ENCODE measurements around the gene TAOK3.
"Not testable (repeated sequence)": the region's sequence is repeated elsewhere in the genome, so short reads cannot be mapped to it uniquely, and the experiment has no call there.

TAOK3 gene

DNA sequence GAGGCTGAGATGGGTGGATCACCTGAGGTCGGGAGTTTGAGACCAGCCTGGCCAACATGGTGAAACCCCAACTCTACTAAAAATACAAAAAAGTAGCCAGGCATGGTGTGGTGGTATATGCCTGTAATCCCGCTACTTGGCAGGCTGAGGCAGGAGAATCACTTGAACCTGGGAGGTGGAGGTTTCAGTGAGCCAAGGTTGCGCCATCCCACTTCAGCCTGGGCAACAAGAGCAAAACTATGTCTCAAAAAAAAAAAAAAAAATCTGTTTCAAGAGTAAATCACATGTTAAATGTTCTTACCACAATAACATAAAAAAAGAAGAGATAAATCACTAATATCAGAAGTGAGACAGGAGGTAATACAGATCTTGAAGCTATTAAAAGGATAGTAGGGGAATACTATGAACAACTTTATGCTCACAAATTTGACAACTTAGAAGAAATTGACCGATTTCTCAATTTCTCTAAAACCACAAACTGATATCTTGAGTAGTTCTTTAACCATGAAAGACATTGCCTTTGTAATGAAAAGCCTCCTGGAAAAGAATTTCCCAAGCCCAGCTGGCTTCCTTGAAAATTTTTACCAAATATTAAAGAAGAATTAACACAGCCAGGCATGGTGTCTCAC is 37.7 kb downstream of the TAOK3 start:
- DNase-seq = no peak

DNA sequence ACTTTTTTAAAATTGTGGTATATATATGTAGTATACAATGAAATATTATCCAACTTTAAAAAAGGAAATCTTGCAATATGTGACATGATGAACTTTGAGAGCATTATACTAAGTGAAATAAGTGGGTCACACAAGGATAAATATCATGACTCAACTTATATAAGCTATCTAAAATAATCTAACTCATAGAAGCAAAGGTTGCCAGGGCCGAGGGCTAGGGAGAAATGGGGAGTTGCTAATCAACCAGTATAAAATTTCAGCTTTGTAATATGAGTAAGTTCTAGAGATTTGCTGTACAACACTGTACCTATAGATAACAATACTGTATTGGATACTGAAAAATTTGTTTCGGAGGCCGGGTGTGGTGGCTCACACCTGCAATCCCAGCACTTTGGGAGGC is 38.5 kb downstream of the TAOK3 start:
- DNase-seq = no peak

DNA sequence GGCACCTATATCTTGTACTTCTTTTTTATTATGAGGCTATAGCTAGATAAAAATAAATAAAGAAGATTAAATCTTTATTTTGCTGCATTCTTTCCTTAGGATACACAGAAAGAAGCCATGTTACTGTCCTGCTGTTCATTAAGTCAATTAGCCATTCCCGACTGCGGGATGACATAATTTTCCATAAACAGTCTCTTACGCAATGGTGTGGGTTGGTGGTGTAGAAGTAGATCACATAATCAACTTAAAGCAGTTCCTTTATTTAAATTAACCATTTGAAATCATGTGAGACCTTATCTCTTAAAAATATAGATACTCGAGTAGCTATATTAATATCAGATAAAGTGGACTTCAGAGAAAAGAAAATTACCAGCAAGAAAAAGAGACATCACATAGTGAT is 40.2 kb downstream of the TAOK3 start:
- no peak for DNase-seq

DNA sequence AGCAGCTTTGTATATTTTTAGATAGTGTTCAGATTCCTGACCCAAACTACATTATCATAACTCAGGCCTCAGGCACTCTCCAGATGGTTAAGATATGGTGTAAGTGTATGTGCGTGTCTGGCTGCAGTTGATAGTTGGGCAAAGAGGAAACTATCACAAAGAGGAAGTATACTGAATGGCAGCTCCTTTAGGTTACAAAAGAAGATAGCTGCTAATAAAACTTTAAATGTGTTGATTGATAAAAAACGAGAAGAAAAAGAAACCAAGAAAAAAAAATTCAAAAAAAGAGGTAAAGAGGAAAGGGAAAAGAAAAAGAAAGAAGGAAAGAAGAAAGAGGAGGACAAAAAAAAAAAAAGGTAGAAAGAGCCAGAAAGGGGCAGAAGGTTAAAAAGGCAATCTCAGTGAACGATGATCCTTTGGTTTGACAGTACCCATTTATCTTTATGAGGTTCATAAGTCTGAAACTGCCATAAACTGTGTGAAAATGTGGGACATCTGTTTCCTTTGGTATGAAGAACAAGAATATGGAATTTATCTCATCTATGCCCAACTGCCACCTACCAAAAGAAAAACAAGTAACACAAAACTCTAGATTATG is 42.2 kb downstream of the TAOK3 start:
- no peak for DNase-seq

DNA sequence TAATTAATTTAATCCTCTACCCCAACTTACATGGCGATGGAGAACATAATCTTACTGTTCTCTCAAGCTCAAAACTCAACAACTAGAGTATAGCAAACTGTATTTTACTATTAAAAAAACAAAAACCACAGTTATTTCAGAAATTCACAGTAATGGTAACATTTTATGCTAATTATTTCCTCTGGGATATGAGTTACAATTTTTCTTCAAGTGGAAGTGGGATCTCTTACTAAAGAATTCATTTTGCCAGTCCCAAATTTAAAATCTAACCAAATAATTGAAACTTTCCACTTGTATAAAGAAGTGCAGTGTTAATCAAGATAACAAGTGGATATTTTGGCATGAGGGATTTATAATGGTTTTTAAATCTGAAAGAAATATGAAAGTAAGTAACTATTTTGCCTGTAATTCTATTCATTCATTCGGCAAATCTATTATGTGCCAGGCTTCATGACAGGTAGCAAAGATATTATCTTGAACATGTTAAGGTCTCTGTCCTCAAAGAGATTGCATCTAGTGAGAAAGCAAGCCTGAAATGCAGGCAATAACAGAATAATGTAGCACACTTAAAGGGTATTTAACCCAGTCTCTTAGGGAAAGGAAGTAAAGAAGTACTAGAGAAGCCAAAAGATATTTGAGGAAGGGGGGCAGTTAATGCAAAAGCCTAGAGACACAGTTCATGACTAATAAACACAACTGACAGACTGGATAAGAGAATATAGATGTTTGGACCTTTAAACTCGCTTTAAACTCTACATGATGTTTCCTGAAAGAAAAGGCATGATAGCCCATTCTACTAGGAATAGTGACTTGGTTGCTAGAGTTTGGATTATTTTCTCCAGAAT is 44.0 kb downstream of the TAOK3 start:
- no peak for DNase-seq

DNA sequence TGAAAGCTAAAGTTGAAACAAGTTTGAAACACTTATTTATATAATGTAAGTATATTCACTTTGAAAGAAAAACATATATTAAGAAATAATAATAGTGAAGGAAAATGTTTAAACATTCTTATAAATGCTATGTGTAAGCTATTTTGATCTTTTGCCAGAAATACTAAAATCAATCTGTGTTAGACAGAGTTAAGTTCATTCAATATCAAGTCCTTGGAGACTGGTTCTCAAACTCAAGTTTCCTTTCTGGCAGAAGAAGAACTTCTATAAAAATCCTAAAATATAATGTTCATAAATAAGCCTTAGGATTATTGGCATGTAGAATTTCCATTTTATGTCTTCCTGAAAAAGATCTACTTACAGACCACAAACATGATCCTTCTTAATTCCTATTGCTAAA is 45.3 kb downstream of the TAOK3 start:
- DNase-seq = no peak

DNA sequence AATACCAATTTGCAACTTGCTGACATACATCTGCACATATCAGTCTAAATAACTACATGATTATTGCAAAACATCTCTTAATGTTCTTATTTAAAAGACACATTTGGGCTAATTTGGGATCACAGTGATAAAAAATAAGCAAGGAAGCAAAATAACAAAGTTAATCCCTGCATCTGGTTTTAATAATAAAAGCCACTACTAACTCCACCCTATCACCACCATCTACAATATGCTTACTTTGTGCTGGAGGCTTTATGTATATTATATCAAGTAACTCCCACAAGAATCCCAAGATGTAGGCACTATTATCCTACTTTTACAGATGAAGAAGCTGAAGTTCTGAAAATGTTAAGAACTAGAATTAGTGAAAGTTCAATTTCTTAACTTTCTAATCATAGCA is 45.7 kb downstream of the TAOK3 start:
- no peak for DNase-seq

DNA sequence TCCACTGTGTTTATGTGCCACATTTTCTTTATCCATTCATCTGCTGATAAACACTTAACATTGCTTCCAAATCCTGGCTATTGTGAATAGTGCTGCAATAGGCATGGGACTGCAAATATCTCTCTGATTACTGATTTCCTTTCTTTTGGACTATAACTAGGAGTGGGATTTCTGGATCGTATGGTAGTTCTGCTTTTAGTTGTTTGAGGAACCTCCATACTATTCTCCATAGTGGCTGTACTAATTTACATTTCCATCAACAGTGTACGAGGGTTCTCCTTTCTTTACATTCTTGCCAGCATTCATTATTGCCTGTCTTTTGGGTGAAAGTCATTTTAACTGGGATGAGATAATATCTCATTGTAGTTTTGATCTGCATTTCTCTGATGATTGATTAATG is 47.6 kb downstream of the TAOK3 start:
- no peak for DNase-seq

DNA sequence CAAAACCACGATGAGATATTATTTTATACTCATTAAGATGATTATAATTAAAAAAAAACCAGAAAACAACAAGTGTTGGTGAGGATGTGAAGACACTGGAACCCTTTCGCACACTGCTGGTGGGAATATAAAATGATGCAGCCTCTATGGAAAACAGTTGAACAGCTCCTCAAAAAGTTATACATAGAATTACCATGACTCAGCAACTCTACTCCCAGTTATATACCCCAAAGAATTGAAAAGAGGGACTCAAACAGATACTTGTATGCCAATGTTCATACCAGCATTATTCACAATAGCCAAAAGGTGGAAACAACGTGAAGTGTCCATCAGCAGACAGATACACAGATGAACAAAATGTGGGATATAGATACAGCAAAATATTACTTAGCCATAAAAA is 53.1 kb downstream of the TAOK3 start:
- no peak for DNase-seq

DNA sequence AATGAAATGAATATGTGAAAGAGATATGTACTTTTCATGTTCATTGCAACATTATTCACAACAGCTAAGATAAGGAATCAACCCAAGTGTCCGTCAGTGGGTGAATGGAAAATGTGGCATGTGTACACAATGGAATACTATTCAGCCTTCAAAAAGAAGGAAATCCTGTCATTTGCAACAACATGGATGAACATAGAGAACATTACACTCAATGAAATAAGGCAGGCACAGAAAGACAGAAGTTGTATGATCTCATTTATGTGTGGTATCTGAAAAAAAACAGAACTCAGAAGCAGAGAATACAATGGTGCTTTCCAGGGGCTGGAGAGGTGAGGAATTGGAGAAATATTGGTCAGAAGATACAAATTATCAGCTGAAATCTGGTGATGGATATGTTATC is 54.0 kb downstream of the TAOK3 start:
- no peak for DNase-seq

DNA sequence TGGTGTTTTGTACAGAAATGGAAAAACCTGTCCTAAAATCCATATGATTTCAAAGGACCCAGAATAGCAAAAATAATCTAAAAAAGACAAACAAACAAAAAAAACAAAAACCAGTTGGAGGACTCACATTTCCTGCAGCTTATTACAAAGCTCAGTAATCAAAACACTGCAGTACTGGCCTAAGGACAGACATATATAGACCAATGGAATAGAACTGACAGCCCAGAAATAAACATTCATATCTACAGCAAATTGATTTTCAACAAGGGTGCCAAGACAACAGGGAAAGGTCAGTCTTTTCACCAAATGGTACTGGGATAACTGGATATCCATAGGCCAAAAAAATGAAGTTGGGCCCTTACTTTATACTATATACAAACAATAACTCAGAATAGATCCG is 55.0 kb downstream of the TAOK3 start:
- DNase-seq = no peak

DNA sequence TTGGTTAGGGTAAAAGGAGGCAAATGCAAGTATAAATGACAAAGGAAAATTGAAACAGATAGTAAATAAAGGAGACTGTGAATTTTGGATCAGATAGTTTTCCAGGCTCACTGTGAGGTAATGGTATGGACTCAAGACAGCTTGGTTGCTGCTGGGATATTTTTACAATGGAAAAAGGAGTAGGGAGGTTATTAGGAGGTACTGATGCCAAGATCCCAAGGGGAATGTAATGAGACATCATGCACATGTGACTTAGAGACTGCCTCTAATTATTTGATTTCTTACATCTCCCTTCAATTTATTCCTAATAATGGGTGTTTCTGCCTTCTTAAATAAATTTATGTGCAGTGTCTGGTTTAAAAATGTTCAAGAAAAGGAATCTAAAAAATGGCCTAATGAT is 56.9 kb downstream of the TAOK3 start:
- no peak for DNase-seq

DNA sequence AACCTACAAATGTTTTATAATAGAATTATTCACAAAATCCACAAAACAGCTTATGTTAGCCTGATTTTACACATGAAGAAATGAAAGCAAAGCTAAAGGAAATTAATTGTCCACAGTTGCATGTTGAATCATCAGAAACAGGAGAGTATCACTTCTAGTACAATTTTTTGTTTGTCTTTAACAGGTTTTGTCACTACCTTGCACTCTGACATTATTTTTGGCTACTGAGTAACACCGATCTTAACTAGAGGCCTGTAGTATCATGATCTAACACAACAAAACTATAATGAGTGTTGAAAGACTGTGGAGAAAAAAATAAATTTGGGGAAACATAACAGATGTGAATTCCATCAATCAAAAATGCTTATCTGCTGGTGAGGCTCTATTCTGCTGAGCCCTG is 60.1 kb downstream of the TAOK3 start:
- no peak for DNase-seq

DNA sequence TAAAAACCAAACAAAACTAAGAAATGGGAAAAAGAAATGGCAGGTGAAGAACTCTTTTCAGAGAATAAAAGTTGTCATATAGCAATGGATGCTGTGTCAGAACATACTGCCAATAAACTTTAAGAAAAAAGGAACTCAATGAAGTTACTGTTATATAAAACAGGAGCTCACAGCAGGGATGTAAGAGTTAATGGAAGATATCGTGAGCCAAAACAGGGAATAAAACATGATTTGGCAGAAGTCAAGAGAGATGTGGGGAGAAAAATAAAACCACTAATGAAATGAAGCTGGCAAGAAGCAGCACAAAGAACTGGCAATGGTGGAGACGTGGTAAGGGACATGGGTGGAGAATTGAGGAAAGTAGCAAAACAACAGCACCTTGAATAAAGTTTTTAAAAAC is 61.0 kb downstream of the TAOK3 start:
- no peak for DNase-seq

DNA sequence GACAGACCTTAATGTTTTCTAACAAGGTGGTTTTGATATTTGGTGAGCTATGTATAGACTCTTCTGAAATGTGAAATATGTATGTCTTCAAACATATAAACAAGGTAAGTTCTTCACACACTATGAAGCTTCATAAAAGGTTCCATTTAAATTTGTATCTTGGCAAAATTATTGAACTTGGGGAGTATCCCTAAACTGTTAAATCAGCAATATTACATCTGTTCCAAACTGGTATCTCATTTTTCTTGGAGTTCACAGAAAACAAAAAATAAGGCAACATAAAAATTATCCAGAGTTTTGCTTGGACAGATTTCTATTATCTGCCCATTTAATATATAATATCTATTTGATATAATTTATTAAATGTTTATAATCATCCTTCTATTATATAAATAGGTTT is 62.4 kb downstream of the TAOK3 start:
- DNase-seq = no peak

DNA sequence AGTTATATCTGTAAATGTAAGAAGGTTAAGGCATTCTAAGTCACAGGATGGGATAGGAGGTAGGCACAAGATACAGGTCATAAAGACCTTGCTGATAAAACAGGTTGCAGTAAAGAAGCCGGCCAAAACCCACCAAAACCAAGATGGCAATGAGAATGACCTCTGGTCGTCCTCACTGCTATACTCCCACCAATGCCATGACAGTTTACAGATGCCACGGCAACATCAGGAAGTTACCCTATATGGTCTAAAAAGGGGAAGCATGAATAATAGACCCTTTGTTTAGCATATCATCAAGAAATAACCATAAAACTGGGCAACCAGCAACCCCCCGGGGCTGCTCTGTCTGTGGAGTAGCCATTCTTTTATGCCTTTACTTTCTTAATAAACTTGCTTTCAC is 64.7 kb downstream of the TAOK3 start:
- not testable (repeated sequence) for DNase-seq

DNA sequence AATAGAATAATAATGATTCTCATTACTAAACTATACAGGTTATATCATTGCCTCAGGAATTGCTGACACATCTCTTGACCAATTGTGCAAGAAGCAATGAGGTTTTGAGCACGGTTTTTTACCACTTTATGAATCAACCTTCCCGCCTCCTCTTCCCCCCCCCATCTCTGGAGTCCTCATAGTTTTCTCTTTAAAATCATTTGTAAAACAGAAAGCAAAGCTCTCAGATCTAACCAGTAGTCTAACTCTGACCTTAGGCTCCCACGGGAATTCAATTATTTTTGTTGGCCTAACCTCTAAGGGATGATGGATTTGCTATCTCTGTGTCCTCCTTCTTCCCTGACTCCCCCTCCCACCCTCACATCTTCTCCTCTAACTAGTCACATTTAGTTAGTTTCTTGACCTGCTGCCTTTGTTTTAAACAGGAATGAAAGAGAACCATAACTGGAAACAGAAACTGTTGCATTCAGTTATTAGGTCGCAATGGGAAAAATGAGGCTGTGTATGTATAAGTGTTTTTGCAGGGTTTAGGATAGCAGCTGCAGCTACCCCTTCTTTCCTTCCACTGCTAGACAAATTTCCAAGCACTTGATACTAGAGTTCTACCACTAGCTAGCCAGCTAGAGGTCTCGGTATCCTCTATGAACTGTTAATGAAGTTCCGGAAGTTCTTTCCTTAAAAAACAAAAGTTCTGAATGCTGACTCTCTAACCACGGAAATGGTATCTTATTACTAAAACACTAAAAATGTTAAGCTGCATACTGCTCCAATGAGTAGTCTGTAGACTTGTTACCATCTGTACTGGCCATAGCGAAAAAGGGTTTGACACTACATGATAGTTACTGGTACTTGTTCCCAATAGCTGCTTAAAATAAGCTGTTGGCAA is 65.4 kb downstream of the TAOK3 start:
- peak; percentile 63 to 64 for DNase-seq

DNA sequence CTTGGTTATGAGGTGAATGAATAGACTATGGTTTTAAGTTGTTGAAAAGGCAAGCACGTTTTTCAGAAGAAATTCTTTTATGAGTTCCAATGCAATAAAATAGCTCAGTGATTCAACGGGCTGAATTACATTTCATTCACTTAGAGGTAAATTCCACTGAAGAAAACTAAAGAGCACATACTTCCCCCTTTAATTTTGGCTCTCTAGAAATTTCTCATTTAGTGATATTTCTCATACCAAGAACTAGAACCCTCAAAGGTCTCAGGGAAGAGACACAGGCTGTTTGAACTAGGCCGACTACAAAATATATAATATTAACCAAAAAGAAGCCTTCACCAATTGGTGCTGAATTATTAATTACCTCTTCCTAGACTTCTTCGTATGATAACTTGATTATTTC is 68.6 kb downstream of the TAOK3 start:
- no peak for DNase-seq

DNA sequence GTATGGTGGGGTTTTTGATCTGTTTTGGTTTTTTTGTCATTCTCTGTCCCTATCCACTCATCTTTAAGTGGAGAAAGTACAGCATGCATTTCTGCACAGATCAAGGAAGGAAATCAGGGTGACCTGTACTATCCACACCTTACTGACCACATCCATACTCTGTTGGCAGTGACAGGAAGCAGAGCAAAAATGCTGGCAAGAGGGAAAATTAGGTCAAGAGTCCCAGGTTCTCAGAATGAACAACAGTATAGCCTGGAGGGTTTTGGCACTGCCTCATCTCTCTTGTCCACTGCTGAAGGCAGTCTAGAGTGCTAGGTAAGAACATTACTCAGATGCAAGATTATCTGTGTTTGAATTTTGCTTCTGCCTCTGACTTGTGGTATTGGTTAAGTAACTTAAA is 70.7 kb downstream of the TAOK3 start:
- DNase-seq = no peak

DNA sequence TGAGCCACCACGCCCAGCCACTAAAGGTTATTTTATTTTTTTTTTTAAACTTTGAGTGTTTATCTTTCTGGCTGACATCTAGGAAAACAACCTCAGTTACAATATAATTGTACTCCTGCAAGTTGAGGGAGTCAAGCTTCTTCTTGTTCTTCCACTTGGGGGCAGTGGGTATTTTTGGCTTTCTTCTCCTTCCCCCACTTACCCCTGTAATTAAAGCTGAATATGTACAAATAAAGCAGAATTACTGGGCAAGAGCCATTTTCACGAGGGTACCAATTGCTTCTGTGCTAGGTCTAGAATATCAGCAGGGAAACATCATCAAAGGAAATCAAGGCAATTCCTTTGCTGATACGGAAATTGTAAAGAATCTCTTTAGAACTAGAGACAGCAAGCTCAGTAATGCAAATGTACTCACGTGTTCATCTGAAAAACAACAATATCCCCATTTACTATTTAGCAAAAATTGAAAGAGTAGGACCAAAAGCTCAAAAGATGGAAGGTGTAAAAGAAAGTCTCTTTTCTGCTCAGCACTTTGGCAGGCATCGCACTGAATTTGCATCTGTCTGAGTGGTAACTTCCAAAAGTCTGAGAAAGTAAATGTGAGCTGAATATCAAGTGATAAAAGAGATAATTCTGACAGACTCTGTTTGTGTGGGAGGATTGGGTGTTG is 72.8 kb downstream of the TAOK3 start:
- no peak for DNase-seq

DNA sequence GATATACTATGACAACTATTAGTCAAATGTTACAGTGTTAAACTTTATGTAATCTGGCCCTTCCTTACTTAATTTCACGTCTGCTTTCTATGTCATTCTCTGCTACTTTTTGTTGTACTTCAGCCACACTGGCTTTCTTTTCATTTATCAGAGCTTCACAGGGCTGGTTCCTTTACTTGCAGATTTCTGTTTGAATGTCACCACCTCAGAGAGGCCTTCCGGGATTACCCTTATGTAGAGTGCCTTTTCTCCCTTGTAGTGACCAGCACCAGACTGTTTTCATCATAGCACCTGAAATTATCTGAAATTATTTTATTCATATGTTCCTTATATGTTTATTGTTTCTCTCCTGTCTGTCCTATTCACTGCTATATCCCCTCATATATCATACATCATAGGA is 75.4 kb downstream of the TAOK3 start:
- DNase-seq = no peak

DNA sequence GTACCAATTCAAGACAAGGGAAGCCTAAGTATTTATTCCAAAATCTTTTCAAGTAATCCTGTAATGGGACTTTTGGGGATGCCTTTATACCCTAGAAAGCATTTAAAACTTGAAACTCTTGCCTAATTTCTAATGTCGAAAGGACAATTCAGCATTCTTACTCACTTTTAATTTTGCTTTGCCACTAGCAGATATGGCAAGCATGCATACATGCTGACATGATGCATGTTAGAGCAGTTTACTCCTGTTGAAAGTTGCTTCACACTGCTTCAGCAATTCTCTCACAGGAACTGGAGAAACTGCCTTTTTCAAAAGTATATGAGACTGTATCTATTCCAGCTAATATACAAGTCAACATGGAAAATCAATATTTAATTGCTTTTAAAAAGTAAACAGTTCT is 79.9 kb downstream of the TAOK3 start:
- DNase-seq = no peak

DNA sequence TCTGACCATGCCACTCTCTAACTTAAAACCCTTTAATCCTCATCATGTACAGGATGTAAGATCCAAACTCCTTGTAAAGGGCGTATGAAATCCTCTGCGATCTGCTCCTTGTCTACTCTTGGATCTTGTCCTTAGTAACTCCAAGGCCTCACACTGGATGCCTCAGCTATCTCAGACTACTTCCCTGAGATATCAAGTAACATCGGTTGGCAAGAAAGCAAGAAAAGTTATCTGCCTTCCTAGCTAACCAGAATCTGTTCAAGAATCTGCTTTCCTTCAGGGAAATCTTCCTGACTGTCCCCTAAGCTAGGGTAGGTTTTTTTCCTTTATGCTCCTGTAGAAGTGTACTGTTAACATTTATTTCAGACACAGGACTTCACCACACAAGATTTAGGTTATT is 82.6 kb downstream of the TAOK3 start:
- no peak for DNase-seq

Data from activated T-cell treated with anti-CD3 and anti-CD28 coated beads, Interleukin-2, amount 50 U/mL, for 48 hours (primary cell).